GM18907 (cell line): ENCODE data around the gene ANKRD6.

Source experiments
- ATAC-seq: cut with Tn5 transposase; IDR thresholded peaks from one replicate; pipeline ENCODE4 v1.9.1; 2021; ENCODE audit warnings: mild to moderate bottlenecking, moderate library complexity; ENCODE audit not compliant: unreplicated experiment

ANKRD6 gene

GRCh38 chr6:89555806-89556205 lies 122.9 kb downstream of the ANKRD6 start:
- ATAC-seq, result no peak

GRCh38 chr6:89559487-89559886 lies 126.5 kb downstream of the ANKRD6 start:
- ATAC-seq, result no peak

- ATAC-seq, result no peak
These were observed 129.4 kb downstream of the ANKRD6 start for GRCh38 chr6:89562093-89562973.

GRCh38 chr6:89563866-89564265 lies 130.9 kb downstream of the ANKRD6 start:
- ATAC-seq, result no peak

GRCh38 chr6:89564752-89565427 lies 131.9 kb downstream of the ANKRD6 start:
- no peak for ATAC-seq

- ATAC-seq, result no peak
These were observed 133.3 kb downstream of the ANKRD6 start for GRCh38 chr6:89566008-89566800.

- ATAC-seq, result no peak
These were observed 134.1 kb downstream of the ANKRD6 start for GRCh38 chr6:89566930-89567629.

GRCh38 chr6:89567630-89568390 lies 134.9 kb downstream of the ANKRD6 start:
- no peak for ATAC-seq

- ATAC-seq, result no peak
These were observed 142.1 kb downstream of the ANKRD6 start for GRCh38 chr6:89574910-89575561.

- no peak for ATAC-seq
These were observed 142.6 kb downstream of the ANKRD6 start for GRCh38 chr6:89575562-89575960.

- no peak for ATAC-seq
These were observed 148.2 kb downstream of the ANKRD6 start for GRCh38 chr6:89580997-89581666.

- ATAC-seq, result no peak
These were observed 148.7 kb downstream of the ANKRD6 start for GRCh38 chr6:89581689-89582088.

- ATAC-seq, result no peak
These were observed 149.8 kb downstream of the ANKRD6 start for GRCh38 chr6:89582669-89583325.

GRCh38 chr6:89583559-89583958 lies 150.6 kb downstream of the ANKRD6 start:
- ATAC-seq, result no peak

GRCh38 chr6:89584539-89584938 lies 151.6 kb downstream of the ANKRD6 start:
- ATAC-seq, result no peak

GRCh38 chr6:89585154-89585553 lies 152.2 kb downstream of the ANKRD6 start:
- ATAC-seq, result no peak

GRCh38 chr6:89589297-89590025 lies 156.5 kb downstream of the ANKRD6 start:
- no peak for ATAC-seq

- no peak for ATAC-seq
These were observed 157.2 kb downstream of the ANKRD6 start for GRCh38 chr6:89590133-89590532.
